GM23248 (cell line): ENCODE results near the gene PRICKLE2.

Experiments
- EZH2 ChIP-seq: fragments of 200-600 bp; sonication (generic); IDR thresholded peaks from 2 replicates; pipeline ENCODE4 v1.6.1; 2018; ENCODE audit warnings: antibody characterized with exemption, mild to moderate bottlenecking; ENCODE audit not compliant: insufficient read depth, poor library complexity, severe bottlenecking
- EZH2phosphoT487 ChIP-seq: fragments of 200-600 bp; sonication (generic); IDR thresholded peaks from 2 replicates; pipeline ENCODE4 v1.6.1; 2018; ENCODE audit warnings: antibody characterized with exemption, moderate library complexity, mild to moderate bottlenecking, low read depth; ENCODE audit not compliant: insufficient read depth

- no peak for TF ChIP-seq EZH2
- no peak for TF ChIP-seq EZH2phosphoT487
Observed at GRCh38 chr3:64161481-64161952, 63.7 kb downstream of the PRICKLE2 start.
